B cell (primary cell): ENCODE measurements around the gene NPPC.

Source experiments
- CTCF ChIP-seq: fragments of 200-600 bp; IDR thresholded peaks from one replicate; pipeline ENCODE4 v1.8.0; 2022; ENCODE audit warnings: antibody characterized with exemption, mild to moderate bottlenecking
- EZH2 ChIP-seq: IDR thresholded peaks from 2 replicates; pipeline ENCODE4 v1.6.1; 2012; ENCODE audit warnings: borderline replicate concordance, low read depth, mild to moderate bottlenecking, moderate library complexity, low read length; ENCODE audit not compliant: insufficient read depth, poor library complexity, severe bottlenecking

GRCh38 chr2:231951452-231952035, 25.3 kb upstream of the NPPC start:
- no peak for TF ChIP-seq CTCF
- no peak for TF ChIP-seq EZH2
